ENCODE results near the gene DHX16. TPM values are rescaled to one million over a fixed set of nuclear protein-coding genes. Genes with fewer than 3 reads are reported as not detected.
A peak's percentile ranks its signal among the peaks of the same experiment; 100 is the strongest.

The DHX16 gene
- total RNA-seq, 1 donor from 2014 or later = 21.6 TPM

DNA sequence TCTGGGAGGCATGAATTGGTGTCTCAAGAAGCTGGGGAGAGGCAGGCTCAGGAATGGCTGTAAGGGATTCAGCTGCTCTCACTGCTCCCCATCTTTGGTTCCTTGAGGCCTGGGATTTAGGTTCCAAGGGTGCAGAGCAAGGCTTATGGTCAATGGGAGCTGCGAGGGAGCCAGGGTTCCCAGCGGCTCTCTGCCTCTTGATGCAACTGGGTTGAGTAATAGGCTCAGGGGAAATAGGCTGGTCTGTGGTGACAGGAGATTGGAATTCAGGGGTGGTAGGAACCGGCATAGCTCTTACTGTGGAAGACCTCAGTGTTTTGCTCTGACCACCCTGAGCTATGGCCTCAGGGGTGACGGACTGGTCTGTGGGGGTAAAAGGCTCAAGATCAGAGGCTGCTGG lies 31.0 kb upstream of the DHX16 start:
- DNase-seq (ENCODE audit: low spot score) = no peak
- intact Hi-C loops (cut with DNase I) = no loop called here

DNA sequence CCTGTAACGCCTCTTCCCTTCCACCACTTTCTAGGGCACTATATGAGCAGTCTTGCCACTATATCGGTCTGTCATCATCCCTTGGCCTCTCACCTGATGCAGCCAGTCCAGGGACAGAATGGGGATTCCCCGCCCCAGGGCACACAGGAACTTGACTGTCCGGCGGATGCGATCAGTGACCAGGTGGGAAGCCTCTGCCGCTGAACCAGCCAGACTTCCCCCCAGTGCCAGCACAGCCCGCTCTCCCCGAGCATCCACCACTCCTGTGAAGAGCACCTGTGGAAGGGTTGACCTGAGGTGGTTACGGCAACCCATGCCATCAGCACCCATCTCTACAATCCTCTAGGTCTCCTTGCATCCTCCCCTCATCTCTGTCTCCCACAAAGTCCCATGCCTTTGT lies 30.2 kb upstream of the DHX16 start:
- DNase-seq (ENCODE audit: low spot score) = no peak
- intact Hi-C loops (cut with DNase I) = no loop called here

DNA sequence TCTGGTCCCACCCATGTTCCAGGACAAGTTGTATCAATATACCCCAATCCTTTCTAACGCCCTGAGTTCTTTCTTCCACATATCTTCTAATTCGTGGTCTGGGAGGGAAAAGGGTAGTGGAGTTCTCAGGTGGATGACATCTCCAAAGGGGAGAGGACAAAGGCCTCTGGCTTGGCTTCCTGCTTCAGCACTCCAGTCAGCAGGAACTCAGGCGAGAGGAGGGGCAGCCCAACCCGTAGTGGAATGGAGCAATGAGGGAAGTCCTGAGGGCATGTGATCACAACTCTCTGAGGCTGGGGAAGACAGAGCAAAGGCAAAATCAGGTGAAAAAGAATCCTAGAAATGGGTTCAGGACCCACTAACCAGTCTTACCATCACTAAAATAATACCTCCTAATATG lies 27.5 kb upstream of the DHX16 start:
- DNase-seq (ENCODE audit: low spot score) = no peak
- intact Hi-C loops (cut with DNase I) = no loop called here

DNA sequence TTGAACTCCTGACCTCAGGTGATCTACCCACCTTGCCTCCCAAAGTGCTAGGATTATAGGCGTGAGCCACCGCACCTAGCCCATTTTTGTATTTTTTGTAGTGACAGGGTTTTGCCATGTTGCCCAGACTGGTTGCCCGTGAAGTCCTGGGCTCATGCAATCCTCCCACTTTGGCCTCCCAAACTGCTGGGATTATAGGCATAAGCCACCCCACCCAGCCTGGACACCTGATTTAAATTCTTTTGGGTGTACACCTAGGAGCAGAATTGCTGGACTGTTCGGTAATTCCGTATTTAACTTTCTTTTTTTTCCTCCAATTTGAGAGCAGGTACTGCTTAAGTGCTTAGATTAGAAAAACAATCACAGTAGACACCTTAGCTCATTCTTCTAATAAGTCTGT lies 23.6 kb upstream of the DHX16 start:
- intact Hi-C loops (cut with DNase I) = no loop called here
- no peak for DNase-seq (ENCODE audit: low spot score)

DNA sequence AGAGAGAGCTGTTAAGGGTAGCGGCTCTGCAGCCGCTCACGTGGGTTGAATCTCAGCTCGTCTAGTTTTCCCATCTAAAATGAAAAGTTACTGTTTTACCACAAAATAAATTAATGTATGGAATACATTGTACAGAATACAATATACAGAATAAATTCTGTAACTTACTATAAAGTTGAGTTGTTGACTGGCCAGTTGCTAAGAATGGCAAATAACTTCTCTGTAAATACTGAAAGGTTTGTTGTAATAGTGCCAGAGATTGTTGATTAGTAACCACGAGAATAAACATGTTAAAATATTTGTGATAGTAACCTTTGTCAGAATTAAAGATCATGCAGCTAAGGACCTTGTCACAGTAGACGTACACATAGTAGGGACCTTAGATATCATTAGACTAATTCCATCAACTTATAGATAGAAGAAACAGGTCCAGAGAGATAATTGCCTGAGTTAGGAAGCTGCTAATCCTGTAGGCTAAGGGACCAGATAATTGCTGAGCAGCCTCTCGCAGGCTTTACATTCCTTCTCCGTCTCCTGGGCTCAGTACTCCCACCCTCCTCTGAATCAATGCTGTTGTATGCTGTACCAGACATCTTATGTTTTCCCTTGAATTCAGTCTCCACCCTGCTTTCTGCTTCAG lies 18.5 kb upstream of the DHX16 start:
- intact Hi-C loops (cut with DNase I) = no loop called here
- no peak for DNase-seq (ENCODE audit: low spot score)

DNA sequence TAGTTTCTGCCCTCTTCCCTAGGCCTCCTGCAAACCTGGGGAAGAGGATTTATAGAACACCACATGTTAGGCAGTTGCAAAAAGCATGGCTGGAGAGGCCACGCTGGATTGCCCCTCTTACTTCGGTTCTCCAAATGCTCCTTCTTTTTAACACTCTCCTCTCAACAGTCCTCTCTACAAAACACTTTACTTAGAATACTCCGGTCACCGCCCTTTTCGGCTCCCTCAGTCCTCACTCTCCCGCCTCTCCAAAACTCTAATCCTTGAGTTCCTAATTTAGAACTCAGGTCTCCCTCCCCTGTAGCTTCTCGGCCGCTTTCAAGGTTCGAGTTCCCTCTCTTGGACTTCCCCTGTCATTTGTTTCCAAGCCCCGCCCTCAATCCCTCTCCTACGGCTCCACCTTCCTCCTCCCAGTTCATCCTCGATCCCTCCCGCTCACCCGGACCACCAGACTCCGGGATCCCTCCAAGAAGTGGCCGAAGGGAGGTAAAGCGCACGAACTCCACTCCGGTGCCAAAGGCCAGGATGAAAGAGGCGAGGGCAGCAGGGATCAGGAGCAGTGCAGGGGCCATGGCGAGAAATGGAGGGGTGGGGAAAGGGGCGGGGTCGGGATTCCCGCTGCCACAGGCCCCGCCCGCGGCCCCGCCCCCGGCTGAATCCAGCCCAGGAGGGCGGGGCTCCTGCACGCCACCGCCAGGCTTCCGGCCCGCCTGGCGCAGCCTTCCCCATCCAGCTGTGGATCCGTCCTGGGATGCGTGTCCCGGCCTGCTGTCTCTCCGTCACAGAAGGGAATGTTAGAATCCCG lies 17.8 kb upstream of the DHX16 start, which contains the start of gene NRM:
Gene NRM, minus strand, starts transcription at position 582 of the 805 bp plus-strand sequence. Its CDS starts 10 bp downstream, at position 572.
- peak; percentile 94 for DNase-seq (ENCODE audit: low spot score)
- intact Hi-C loops (cut with DNase I) = no loop called here

DNA sequence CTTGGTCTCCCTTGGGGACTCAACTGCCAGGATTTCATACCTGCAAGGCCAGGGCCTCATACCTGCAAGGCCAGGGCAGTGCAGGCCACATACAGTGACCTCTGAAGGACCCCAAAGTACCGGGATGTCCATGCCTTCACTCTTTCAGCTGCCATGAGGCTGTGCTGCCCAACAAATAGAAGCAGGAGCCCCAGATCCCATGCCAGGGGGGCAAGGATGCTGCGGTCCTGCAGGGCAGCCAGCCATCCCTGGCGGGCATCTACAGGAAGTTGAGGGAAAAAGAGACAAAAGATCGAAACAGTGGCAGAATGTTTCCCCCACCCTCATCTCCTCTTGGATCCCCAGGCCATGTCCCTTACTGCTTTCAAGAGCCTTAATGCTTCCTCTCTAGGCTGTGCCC lies 17.2 kb upstream of the DHX16 start:
- intact Hi-C loops (cut with DNase I) = loop anchor here (5.0 kb wide), 1 partner anchor 73 kb away; the partner anchor contains the start of genes MRPS18B and PPP1R10
- no peak for DNase-seq (ENCODE audit: low spot score)

DNA sequence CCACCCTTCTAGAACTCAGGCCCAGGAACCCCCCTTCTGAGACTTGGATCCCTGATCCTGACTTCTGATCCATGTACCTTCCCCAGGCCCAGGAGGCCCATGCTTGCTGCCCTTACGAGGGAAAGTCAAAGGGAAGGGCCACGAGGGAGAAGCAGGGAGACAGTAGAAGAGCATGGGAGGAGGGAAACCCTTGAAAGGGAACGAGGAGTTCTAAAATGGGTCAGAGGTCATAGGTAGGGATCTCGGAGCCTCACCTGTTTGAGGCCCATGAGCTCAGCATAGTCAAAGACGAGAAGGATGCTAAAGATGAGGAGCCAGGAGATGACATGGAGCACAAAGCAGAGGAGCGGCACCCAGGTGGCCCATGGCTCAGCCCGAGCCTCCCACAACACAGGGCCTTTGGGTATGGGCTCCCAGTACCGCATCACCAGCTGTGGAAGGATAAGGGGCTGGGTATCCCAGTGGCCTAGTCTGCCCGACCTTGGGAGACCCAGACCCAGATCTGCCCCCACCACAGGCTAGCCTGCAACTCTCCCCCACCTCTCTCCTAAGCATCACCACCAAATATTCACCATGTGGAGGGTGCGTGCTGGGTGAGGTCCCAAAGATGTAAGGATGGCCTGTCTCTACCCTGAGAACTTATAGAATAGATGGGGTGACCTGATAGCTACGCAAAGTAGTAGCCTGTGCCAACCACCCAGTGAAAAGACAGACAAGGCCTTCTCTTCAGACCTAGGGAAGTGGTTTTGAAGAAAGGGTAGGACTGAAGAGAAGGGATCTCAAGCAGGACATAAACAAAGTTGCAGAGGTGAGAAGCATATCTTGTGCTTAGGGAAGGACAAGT lies 16.4 kb upstream of the DHX16 start:
- intact Hi-C loops (cut with DNase I) = loop anchor here (5.0 kb wide), 1 partner anchor 72 kb away; the partner anchor contains the start of genes MRPS18B and PPP1R10

DNA sequence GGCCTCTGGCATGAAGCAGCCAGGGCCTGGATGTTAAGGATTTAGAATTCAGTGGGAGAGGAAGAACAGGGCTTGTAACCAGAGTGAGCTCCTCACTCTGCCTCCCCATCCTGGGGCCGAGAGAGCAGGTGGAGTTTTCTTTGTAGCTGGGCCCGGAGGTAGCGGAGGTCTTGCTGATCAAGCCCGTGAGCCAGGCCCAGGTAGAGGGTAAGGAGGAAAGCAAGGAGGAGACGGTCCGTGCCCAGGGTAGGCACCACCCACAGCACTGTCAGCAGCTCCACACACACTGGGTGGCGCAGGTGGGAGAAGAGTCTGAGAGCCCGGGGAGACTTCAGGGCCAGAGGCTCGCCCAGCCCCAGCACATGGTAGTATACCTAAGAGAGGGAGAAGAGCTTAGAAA lies 15.8 kb upstream of the DHX16 start:
- intact Hi-C loops (cut with DNase I) = loop anchor here (5.0 kb wide), 1 partner anchor 71 kb away; the partner anchor contains the start of genes MRPS18B and PPP1R10
- DNase-seq (ENCODE audit: low spot score) = no peak

More for the DNA sequence above, 16.4 kb upstream of the DHX16 start:
- DNase-seq (ENCODE audit: low spot score) = no peak

DNA sequence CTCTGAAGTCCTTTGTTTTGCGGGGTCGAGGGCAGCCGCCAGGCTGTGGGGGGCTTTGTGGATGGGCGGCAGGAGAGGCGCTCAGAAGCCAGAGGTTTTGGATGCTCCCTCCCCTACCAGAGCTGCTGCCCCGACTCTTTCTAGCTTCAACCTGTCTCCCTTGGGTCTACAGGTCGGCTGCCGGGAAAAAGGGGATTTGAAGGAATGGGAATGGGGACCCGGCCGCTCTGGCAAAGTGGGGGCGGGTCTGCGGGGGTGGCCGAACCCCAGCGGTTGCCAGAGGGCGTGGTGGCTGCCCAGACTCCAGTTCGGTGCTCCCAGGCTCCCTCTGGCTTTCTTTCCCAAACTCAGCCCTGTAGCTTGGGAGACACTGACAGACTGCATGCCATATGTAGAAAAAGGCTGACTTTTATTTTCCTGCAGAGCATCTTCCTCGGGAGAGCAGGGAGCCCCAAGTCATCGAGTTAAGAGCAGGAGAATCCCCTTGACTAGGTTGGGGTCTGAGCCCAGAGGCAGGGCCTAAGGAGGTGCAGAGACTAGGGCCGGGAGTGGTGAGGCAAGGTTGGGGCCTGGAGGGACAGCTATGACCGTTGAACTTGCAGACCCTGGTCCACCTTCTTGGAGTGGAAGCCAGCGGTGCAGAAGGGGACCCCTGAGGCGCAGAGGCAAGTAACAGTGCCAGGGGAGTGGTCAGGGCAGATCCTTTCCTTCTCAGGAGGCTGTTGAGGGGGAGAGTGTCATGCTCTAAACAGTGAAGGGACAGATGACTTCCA lies 15.0 kb upstream of the DHX16 start:
- no peak for DNase-seq (ENCODE audit: low spot score)
- intact Hi-C loops (cut with DNase I) = loop anchor here (1.0 to 5.0 kb wide), 4 partner anchors 29 to 71 kb away; partner anchors contain the start of genes FLOT1, MDC1, MRPS18B and PPP1R10

DNA sequence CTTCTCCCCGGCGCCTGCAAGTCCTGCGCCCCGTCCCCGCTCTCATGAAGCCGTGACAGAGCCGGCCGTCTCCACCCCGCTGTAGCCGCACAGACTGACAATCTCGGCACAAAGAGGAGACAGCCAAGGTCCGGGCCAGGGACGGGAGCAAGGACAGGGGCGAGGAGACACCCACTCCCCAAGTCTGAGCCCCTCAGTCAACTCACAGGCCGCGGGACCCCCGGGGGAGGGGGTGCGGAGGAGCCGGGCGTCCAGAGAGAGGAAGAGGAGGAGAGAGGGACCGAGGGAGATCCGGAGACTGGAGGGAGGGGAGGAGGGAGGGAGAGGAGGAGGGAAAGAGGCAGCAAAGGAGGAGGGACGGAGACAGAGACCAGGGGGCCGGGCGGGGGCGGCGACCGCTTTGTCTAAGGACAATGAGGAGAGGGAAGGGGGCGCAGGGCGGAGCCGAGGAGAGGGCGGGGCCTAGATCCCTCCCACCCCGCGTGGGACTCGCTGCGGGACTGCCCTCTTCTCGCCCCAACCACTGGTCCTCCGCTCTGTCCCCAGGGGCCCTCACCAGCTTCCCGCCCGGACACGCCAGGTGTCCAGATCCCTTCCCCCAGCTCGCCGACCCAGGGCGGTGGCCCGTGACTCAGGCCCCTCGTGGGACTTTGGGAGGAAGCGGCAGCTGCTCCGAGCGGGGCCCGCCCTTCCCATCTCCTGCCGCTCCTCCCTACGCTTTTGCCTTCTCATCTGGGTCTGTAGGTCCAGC lies 14.3 kb upstream of the DHX16 start:
- DNase-seq (ENCODE audit: low spot score) = peak; percentile 99
- intact Hi-C loops (cut with DNase I) = loop anchor here (1.0 to 5.0 kb wide), 4 partner anchors 30 to 70 kb away; partner anchors contain the start of genes FLOT1, MDC1, MRPS18B and PPP1R10

DNA sequence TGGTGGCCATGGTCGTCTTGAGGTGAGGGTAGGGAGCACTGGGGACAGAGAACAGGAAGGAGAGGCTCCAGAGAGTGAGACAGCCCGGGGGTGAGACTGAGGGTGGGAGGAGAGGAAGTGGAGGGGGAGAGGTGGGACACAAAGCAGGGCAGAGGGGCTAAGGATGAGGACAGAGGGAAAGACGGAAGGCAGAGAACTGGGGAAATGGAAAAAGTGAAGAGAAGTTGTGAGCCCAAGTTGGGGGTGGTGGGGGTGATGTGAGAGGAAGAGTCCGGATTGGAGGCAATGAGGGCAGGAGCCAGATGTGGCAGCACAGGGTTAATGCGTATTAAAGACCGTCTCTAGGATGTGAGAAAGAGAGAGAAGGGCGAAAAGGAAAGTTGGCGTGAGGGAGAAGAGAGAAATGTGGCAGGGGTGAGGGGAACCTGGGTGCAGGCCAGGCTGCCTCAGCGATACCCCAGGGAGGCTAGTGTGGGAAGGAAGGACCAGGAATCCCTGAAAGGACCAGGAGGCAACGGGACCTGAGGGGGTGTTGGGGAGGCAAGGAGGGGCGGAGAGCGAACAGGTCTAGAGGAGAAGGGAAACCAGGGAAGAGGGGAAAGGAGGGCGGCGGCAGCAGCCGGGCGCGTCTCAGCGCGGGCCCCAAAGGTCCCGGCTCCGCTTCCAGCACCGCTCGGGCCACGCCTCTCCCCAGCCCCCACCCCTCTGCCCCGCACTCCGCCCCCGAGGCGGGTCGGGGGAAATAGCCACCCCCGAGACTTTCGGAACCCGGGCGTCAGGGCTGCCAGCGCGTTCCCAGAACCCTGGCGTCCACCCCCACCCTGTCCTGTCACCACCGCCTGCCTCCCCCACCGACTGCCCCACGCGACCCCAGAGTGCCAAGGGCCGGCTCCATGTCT lies 13.5 kb upstream of the DHX16 start, which contains the start of gene PPP1R18:
Gene PPP1R18, minus strand, starts transcription at position 637 of the 899 bp plus-strand sequence. Its CDS starts 627 bp downstream, at position 10.
- DNase-seq (ENCODE audit: low spot score) = peak; percentile 96
- intact Hi-C loops (cut with DNase I) = loop anchor here (2.0 to 5.0 kb wide), 2 partner anchors 57 to 69 kb away; partner anchors contain the start of genes FLOT1, MRPS18B and PPP1R10

DNA sequence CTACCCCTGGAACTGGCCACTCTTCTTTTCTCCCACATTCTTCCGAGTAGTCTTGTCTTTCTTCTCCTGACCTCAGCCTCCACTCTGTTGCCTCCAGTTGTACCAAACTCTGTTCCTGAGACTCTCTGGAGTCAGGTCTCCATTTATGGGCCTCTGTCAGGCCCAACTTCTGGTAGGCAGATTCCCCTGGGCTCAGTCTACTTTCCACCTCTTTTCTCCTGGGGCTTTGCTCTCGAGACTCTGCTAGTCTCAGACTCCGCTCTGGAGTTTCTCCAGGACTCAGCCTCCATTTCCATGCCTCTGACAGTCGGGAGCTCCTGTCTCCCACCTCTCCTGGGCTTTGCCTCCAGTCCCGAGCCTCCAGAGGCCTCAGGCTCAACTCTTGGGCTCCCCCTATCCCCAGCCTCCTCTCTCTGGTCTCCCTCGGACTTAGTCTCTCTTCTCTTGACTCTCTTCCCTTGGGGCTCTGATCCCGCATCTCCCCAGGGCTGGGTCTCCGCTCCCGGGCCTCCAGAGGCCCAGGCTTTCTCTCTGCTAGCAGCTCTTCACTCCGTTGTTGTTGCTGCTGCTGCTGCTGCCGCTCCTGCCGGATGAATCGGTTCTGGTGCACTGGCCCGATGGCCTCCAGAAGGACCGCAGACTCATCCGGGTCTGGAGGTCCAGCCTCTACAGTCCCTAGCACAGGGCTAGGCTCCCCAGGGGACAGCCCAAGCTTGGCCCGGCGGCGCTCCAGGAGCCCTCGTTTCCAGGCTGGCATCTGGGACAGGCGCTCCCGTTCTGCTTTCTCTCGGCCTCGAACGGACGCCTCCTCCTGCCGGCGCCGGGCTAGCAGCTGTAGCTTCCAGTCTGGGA lies 12.6 kb upstream of the DHX16 start:
- peak; percentile 78 for DNase-seq (ENCODE audit: low spot score)
- intact Hi-C loops (cut with DNase I) = loop anchor here (2.0 to 5.0 kb wide), 2 partner anchors 57 to 68 kb away; partner anchors contain the start of genes FLOT1, MRPS18B and PPP1R10

DNA sequence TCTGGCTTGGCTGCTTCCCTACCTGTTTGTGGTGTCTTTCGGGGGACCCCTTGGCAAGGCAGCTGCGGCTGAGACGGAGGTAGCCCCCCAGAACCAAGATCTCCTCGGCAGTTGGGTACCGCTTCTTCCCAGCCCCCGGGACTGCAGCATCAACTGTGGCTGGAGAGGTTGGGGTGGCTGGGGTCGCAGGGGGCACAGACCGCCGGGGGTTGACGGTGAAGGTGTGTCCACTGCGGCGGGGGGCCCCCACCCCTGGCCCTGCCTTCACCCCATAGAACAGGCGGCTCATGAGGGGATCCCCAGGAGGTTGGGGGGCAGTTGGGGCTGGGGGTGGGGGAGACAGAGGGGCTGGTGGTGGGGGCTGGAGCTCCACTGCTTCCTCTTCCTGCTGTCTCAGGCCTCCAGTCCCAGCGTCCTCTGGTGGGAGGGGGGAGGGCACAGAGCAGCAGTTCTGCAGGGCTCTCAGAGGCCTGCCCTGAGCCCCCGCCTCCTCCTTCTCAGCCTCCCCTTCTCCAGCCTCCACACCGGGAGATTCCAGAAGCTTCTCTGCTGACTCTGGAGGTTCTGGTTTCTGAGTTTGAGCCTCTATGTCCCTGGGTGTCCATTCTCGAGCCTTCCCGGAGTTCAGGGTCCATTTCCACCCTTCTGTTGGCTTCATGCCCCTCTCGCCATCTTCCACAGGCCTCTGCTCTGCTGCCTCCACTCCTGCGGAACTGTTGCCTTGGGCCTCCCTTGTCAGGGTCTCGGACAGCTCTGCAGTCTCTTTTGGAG lies 11.8 kb upstream of the DHX16 start:
- DNase-seq (ENCODE audit: low spot score) = peak; percentile 90
- intact Hi-C loops (cut with DNase I) = loop anchor here (5.0 kb wide), 2 partner anchors 67 to 143 kb away; partner anchors contain the start of genes MRPS18B and PPP1R10

DNA sequence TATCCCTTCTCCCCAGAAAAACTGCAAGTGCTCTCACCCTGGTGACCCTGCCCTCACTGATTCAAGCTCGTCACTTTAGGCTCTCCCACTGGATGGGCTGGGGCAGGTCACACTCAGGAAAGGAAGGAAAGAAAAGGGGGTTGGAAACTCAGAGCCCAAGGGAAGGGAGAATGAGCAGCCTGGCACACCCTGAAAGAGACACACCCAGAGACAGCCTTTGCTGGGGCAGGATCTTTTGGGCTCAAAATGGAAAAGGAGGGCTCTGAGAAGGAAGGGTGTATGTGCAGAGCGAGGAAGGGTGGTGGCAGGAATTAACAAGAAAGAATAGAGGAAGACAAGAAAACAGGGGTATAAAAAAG lies 11.2 kb upstream of the DHX16 start:
- intact Hi-C loops (cut with DNase I) = loop anchor here (5.0 kb wide), 1 partner anchor 143 kb away; no protein-coding TSS in a partner anchor

More for the DNA sequence above, 11.2 kb upstream of the DHX16 start:
- no peak for DNase-seq (ENCODE audit: low spot score)
